Measurements from ENCODE around the gene HNRNPAB. TPM values are rescaled to one million over a fixed set of nuclear protein-coding genes. Genes with fewer than 3 reads are reported as not detected.

The HNRNPAB gene
- total RNA-seq, 1 donor from 2014 or later = 281 TPM

GRCh38 chr5:178207183-178207916, 3.0 kb downstream of the HNRNPAB start:
- H3K9me3 Mint-ChIP-seq (ENCODE audit: unreplicated experiment) = peaks cover 18% of the 10 kb centered on the region
- H3K4me1 Mint-ChIP-seq (ENCODE audit: low read depth, unreplicated experiment) = peaks cover 14% of the 10 kb centered on the region
- H3K27ac Mint-ChIP-seq (ENCODE audit: unreplicated experiment) = no peak overlapping the region
- DNase-seq = no peak
- no peaks in the 10 kb centered on the region for H3K36me3 Mint-ChIP-seq (ENCODE audit: unreplicated experiment)
- H3K4me3 Mint-ChIP-seq (ENCODE audit: unreplicated experiment) = peak overlapping the region; percentile 91
- TF ChIP-seq CTCF (IDR thresholded peaks at IDR 0.05; ENCODE audit: partially characterized antibody, unreplicated experiment) = no peak
- peaks cover 12% of the 10 kb centered on the region for H3K27me3 Mint-ChIP-seq (ENCODE audit: unreplicated experiment)

GRCh38 chr5:178207917-178208280, 3.6 kb downstream of the HNRNPAB start:
- Mint-ChIP-seq H3K9me3 (ENCODE audit: unreplicated experiment) (peaks cover 18% of the 10 kb centered on the region), H3K27ac (ENCODE audit: unreplicated experiment) (no peak overlapping the region), H3K4me1 (ENCODE audit: low read depth, unreplicated experiment) (peaks cover 14% of the 10 kb centered on the region), H3K27me3 (ENCODE audit: unreplicated experiment) (peaks cover 12% of the 10 kb centered on the region), H3K36me3 (ENCODE audit: unreplicated experiment) (no peaks in the 10 kb centered on the region), H3K4me3 (ENCODE audit: unreplicated experiment) (peak overlapping the region; percentile 3)
- DNase-seq = no peak
- TF ChIP-seq CTCF (IDR thresholded peaks at IDR 0.05; ENCODE audit: partially characterized antibody, unreplicated experiment) = no peak

DNA sequence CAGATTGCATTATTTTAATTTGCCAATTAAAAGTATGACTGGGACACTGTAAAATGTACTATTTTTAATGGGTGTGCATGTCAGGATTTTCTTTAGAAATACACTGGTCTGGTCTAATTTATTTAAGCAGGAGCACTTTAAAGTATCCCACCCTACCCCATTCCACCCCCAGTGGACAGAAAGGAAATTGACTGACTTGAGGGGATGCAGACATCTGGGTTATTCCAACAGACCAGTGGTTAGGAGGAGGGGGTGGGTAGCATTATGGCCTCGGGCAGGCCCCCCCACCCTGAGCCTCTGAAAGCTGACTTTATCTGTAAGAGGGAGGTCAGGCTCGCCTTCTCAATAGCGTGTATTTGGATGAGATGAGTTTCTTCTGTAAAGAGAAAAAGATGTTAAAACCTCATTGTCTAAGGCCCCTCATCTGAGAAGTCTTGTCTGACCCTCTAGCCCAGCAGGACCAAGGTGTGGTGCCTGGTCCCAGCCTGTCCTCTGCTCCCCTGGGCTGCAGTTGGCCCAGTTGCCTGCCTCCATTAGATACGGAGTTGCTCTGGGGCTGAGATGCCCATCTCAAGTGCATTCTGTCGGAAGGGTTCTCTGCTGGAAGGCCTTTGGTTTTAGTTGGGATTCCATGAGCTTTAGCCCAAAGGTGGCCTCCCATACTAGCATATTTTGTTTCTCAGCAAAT, 4.4 kb downstream of the HNRNPAB start:
- no peak overlapping the region for H3K27ac Mint-ChIP-seq (ENCODE audit: unreplicated experiment)
- no peak for DNase-seq
- H3K27me3 Mint-ChIP-seq (ENCODE audit: unreplicated experiment) = peaks cover 11% of the 10 kb centered on the region
- no peak overlapping the region for H3K4me3 Mint-ChIP-seq (ENCODE audit: unreplicated experiment)
- no peaks in the 10 kb centered on the region for H3K36me3 Mint-ChIP-seq (ENCODE audit: unreplicated experiment)
- H3K4me1 Mint-ChIP-seq (ENCODE audit: low read depth, unreplicated experiment) = peaks cover 14% of the 10 kb centered on the region
- peaks cover 20% of the 10 kb centered on the region for H3K9me3 Mint-ChIP-seq (ENCODE audit: unreplicated experiment)
- TF ChIP-seq CTCF (IDR thresholded peaks at IDR 0.05; ENCODE audit: partially characterized antibody, unreplicated experiment) = peak; percentile 34

DNA sequence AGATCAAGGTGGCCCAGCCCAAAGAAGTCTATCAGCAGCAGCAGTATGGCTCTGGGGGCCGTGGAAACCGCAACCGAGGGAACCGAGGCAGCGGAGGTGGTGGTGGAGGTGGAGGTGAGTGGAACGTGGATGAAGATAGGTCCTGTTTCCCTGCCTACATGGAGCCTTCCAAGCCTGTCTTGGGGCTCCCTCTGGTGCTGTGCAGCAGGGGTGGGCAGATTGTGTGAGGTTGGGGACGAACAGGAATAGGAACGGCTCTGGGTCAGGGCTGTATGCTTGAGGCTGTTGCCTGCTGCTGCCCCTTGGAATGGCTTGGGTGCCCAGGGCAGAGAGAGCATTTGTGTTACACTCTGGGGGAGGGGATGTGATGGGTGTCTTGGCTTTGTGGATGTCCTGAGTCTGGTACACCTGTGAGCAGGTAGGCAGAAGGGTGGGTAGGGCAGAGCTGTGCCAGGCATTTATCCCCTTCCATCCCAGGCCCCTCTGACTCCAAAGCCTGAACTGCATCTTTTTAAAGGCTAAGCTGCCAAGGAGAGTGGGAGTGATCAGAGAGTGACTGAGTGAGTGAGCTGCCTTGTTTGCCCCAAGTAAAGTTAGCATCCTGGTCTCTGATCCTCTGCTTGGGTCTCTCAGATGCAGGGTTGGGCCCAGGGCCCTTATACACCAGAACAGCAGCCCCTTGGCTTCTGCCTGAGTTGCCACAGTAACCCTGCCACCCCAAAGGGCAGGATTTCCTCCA, 5.2 kb downstream of the HNRNPAB start:
- H3K27me3 Mint-ChIP-seq (ENCODE audit: unreplicated experiment) = peaks cover 7% of the 10 kb centered on the region
- no peak overlapping the region for H3K27ac Mint-ChIP-seq (ENCODE audit: unreplicated experiment)
- peaks cover 14% of the 10 kb centered on the region for H3K4me1 Mint-ChIP-seq (ENCODE audit: low read depth, unreplicated experiment)

More for the DNA sequence above, 5.2 kb downstream of the HNRNPAB start:
- Mint-ChIP-seq H3K9me3 (ENCODE audit: unreplicated experiment) (peaks cover 16% of the 10 kb centered on the region), H3K4me3 (ENCODE audit: unreplicated experiment) (no peak overlapping the region), H3K36me3 (ENCODE audit: unreplicated experiment) (no peaks in the 10 kb centered on the region)
- no peak for DNase-seq
- no peak for TF ChIP-seq CTCF (IDR thresholded peaks at IDR 0.05; ENCODE audit: partially characterized antibody, unreplicated experiment)

Measured in glutamatergic neuron (in vitro differentiated cells).